Esophagus squamous epithelium (tissue), 5 donors: Measurements from ENCODE around the gene ZFP36L1. TPM values are rescaled to one million over a fixed set of nuclear protein-coding genes. Genes with fewer than 3 reads are reported as not detected.

ENCODE experiments used
- DNase-seq: peaks from one replicate; lab custom pipeline; 2025; lab: John Stamatoyannopoulos, UW
- H3K27ac ChIP-seq, 4 donors: fragments of 200-600 bp; sonication (generic); one replicate each; pipeline ENCODE4 v1.5.1; 2016 to 2019; ENCODE audit warnings: mild to moderate bottlenecking in 1 of 4
- H3K27me3 ChIP-seq, 4 donors: fragments of 200-600 bp; sonication (generic); 1 replicate in 3 of 4; 2 replicates in 1 of 4; pipeline versions ENCODE4 v1.5.1 to v1.6.0; 2017 to 2021; ENCODE audit warnings: antibody characterized with exemption in 1 of 4
- H3K36me3 ChIP-seq, 3 donors: fragments of 200-600 bp; sonication (generic); one replicate each; pipeline ENCODE4 v1.5.1; 2016 to 2019
- H3K4me1 ChIP-seq, 3 donors: fragments of 200-600 bp; sonication (generic); one replicate each; pipeline ENCODE4 v1.5.1; 2017 to 2019
- H3K4me3 ChIP-seq, 4 donors: fragments of 200-600 bp; sonication (generic); 1 replicate in 3 of 4; 2 replicates in 1 of 4; pipeline ENCODE4 v1.5.1; 2016 to 2019; ENCODE audit warnings: mild to moderate bottlenecking in 2 of 4, moderate library complexity in 1 of 4
- H3K9me3 ChIP-seq, 3 donors: fragments of 200-600 bp; sonication (generic); one replicate each; pipeline ENCODE4 v1.5.1; 2016 to 2019
- POLR2A ChIP-seq, 4 donors: fragments of 450-650 bp; IDR thresholded peaks; one replicate each; pipeline ENCODE4 v1.6.1; 2017; ENCODE audit warnings: antibody characterized with exemption in 4 of 4, mild to moderate bottlenecking in 4 of 4, moderate library complexity in 3 of 4
- WGBS, 2 donors: methylation state at CpG; one replicate each; pipeline ENCODE4 v1.1.5; 2018; 5-methylcytosine and 5-hydroxymethylcytosine counted together
- intact Hi-C: fragments of 100-400 bp; cut with DNase I; formaldehyde crosslinking; loops from one replicate; pipeline ENCODE4 v1.15.0; 2022
- total RNA-seq, 4 donors: library from RNA; depleted of rRNA; stranded (reverse); fragments of >200 nt; gene quantifications; one replicate each; pipeline ENCODE4 v1.1.0, GENCODE V29; 2016
- TF ChIP-seq, protein P1 (sequence below), 6 experiments: fragments of 450-650 bp in 4 of 6; fragments of 200-600 bp in 2 of 6; sonication (generic) in 2 of 6; IDR thresholded peaks; one replicate each; pipeline ENCODE4 v1.5.1; 2016 to 2019; ENCODE audit warnings: antibody characterized with exemption in 6 of 6, mild to moderate bottlenecking in 4 of 6, moderate library complexity in 4 of 6
- donor health status: DM: yes; HTN: yes; CAD: no.

ZFP36L1 gene
- total RNA-seq, 4 donors from 2014 or later, result 75.4 to 364 (median 152) TPM

DNA sequence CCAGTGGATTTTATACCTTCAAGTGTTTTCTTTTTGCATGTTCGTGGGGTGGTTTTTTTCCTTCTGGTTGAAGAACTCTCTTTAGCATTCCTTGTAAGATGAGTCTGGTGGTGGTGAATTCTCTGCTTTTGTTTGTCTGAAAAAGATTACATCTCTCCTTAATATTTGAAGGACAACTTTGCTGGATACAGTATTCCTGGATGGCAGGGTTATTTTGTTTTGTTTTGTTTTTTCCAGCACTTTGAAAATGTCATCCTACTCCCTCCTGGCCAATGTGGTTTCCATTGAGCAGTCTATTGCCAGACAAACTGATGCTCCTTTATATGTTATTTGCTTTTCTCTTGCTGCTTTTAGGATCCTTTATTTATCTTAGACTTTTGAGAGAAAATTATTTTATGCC, 43.2 kb upstream of the ZFP36L1 start:
- Histone ChIP-seq H3K4me1 (peaks cover 0 to 4% (median 0%) of the 10 kb centered on the region in 3 donors), H3K9me3 (peaks cover 0 to 19% (median 7%) of the 10 kb centered on the region in 3 donors), H3K27ac (no peak overlapping the region), H3K4me3 (no peak overlapping the region), H3K36me3 (no peaks in the 10 kb centered on the region), H3K27me3 (no peaks in the 10 kb centered on the region)
- intact Hi-C loops, result no loop called here
- TF ChIP-seq, protein P1, sequence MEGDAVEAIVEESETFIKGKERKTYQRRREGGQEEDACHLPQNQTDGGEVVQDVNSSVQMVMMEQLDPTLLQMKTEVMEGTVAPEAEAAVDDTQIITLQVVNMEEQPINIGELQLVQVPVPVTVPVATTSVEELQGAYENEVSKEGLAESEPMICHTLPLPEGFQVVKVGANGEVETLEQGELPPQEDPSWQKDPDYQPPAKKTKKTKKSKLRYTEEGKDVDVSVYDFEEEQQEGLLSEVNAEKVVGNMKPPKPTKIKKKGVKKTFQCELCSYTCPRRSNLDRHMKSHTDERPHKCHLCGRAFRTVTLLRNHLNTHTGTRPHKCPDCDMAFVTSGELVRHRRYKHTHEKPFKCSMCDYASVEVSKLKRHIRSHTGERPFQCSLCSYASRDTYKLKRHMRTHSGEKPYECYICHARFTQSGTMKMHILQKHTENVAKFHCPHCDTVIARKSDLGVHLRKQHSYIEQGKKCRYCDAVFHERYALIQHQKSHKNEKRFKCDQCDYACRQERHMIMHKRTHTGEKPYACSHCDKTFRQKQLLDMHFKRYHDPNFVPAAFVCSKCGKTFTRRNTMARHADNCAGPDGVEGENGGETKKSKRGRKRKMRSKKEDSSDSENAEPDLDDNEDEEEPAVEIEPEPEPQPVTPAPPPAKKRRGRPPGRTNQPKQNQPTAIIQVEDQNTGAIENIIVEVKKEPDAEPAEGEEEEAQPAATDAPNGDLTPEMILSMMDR (IDR thresholded peaks at IDR 0.05), result no peak
- no peak for TF ChIP-seq POLR2A (IDR thresholded peaks at IDR 0.05)
- no peak for DNase-seq
- 79 to 88% methylated on average over 1 of the region's 1 CpG for WGBS, 2 donors

DNA sequence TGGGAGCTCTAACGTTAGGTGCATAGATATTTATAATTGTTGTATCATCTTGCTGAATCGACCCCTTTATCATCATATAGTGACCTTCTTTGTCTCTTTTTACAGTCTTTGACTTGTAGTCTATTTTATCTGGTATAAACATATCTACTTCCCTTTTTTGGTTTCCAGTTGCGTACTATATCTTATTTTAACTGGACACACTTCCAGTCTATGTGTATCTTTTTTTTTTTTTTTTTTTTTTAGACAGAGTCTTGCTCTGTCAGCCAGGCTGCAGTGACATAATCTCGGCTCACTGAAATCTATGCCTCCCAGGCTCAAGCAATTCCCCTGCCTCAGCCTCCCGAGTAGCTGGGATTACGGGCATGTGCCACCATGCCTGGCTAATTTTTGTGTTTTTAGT, 41.9 kb upstream of the ZFP36L1 start:
- TF ChIP-seq POLR2A (IDR thresholded peaks at IDR 0.05), result no peak
- TF ChIP-seq, protein P1 (IDR thresholded peaks at IDR 0.05), result no peak
- Histone ChIP-seq H3K4me1 (no peaks in the 10 kb centered on the region), H3K27ac (no peak overlapping the region), H3K9me3 (peaks cover 0 to 19% (median 7%) of the 10 kb centered on the region in 3 donors), H3K4me3 (no peak overlapping the region), H3K36me3 (no peaks in the 10 kb centered on the region), H3K27me3 (no peaks in the 10 kb centered on the region)
- intact Hi-C loops, result no loop called here
- WGBS, 2 donors, result 62 to 69% methylated on average over 6 of the region's 6 CpGs
- DNase-seq, result no peak

DNA sequence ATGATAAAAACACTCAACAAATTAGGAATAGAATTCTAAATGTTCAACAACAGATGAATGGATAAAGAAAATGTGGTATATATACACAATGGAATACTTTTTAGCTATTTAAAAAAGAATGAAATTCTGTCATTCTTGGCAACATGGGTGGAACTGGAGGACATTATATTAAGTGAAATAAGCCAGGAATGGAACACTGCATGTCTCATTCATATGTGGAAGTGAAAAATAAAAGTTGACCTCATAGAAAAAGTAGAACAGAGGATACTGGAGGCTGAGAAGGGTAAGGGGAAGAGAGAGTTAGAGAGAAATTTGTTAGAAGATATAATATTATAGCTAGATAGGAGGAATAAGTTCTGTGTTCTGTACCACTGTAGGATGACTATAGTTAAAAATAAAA, 35.8 kb upstream of the ZFP36L1 start:
- Histone ChIP-seq H3K9me3 (no peaks in the 10 kb centered on the region), H3K27ac (no peak overlapping the region), H3K4me3 (no peak overlapping the region), H3K36me3 (no peaks in the 10 kb centered on the region), H3K27me3 (no peaks in the 10 kb centered on the region), H3K4me1 (peaks cover 0 to 12% (median 6%) of the 10 kb centered on the region in 3 donors)
- DNase-seq, result no peak
- intact Hi-C loops, result no loop called here
- TF ChIP-seq, protein P1 (IDR thresholded peaks at IDR 0.05), result no peak
- no peak for TF ChIP-seq POLR2A (IDR thresholded peaks at IDR 0.05)

DNA sequence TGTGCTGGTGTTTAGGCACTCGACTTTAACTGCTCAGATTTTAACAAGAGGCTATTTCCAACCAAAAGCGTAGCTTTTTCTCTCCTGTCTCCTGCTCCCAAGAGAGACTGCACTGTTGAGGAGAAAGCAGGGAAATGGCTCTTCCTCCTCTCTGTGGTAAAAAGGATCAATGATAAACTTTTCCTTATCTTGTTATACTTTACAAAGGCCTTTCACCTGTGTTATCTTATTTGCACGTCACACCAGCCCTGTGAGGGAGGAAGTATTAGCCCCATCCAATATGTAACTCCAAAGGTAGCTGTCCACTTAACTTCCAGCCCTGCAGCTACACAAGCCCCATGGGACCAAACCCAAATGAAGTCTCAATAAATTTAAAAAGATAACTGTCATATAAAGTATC, 32.9 kb upstream of the ZFP36L1 start:
- no peaks in the 10 kb centered on the region for H3K27me3 ChIP-seq
- TF ChIP-seq, protein P1 (IDR thresholded peaks at IDR 0.05), result no peak
- no peak for TF ChIP-seq POLR2A (IDR thresholded peaks at IDR 0.05)
- no peak overlapping the region for H3K27ac ChIP-seq
- no peak for DNase-seq
- intact Hi-C loops, result no loop called here
- H3K4me3 ChIP-seq, result no peak overlapping the region
- no peaks in the 10 kb centered on the region for H3K9me3 ChIP-seq
- H3K36me3 ChIP-seq, result no peaks in the 10 kb centered on the region
- peaks cover 16 to 40% (median 24%) of the 10 kb centered on the region in 3 donors for H3K4me1 ChIP-seq
- 93% methylated on average over 3 of the region's 3 CpGs for WGBS, 2 donors

- 50 to 71% methylated on average over 1 to 2 of the region's 11 CpGs for WGBS, 2 donors
- TF ChIP-seq, protein P1 (IDR thresholded peaks at IDR 0.05), result peak; percentile 61 to 79 (median 74)
- TF ChIP-seq POLR2A (IDR thresholded peaks at IDR 0.05), result no peak
- Histone ChIP-seq H3K4me1 (peaks cover 22 to 50% (median 27%) of the 10 kb centered on the region in 3 donors), H3K9me3 (no peaks in the 10 kb centered on the region), H3K36me3 (no peaks in the 10 kb centered on the region), H3K4me3 (peak overlapping the region in 1 of 4 donors; percentile 40), H3K27ac (no peak overlapping the region), H3K27me3 (no peaks in the 10 kb centered on the region)
- no peak for DNase-seq
- intact Hi-C loops, result loop anchor here (5.0 kb wide), 1 partner anchor 887 kb away; no protein-coding TSS in a partner anchor
Observed at GRCh38 chr14:68824517-68825347, 31.9 kb upstream of the ZFP36L1 start.
